HL-60 (cell line): Measurements from ENCODE around the gene SIN3A.

ENCODE experiments used
- CTCF ChIP-seq: IDR thresholded peaks from one replicate; pipeline ENCODE4 v1.5.1; 2011; ENCODE audit warnings: low read length, control low read depth, inconsistent platforms; ENCODE audit not compliant: insufficient read depth
- GABPA ChIP-seq: IDR thresholded peaks from 2 replicates; pipeline ENCODE4 v1.6.1; 2012; ENCODE audit warnings: low read depth
- POLR2AphosphoS5 ChIP-seq: IDR thresholded peaks from 2 replicates; pipeline ENCODE4 v1.6.1; 2012; ENCODE audit warnings: low read depth
- SPI1 ChIP-seq: IDR thresholded peaks from 2 replicates; pipeline ENCODE4 v1.6.1; 2012; ENCODE audit warnings: low read depth, mild to moderate bottlenecking, borderline replicate concordance
- TF ChIP-seq, protein P1 (sequence below): IDR thresholded peaks from 2 replicates; pipeline ENCODE4 v1.6.1; 2012; ENCODE audit warnings: low read depth; ENCODE audit not compliant: insufficient replicate concordance

GRCh38 chr15:75329571-75329970 is 121.9 kb downstream of the SIN3A start:
- TF ChIP-seq CTCF (no peak), GABPA (no peak), POLR2AphosphoS5 (no peak), SPI1 (no peak)
- TF ChIP-seq, protein P1, sequence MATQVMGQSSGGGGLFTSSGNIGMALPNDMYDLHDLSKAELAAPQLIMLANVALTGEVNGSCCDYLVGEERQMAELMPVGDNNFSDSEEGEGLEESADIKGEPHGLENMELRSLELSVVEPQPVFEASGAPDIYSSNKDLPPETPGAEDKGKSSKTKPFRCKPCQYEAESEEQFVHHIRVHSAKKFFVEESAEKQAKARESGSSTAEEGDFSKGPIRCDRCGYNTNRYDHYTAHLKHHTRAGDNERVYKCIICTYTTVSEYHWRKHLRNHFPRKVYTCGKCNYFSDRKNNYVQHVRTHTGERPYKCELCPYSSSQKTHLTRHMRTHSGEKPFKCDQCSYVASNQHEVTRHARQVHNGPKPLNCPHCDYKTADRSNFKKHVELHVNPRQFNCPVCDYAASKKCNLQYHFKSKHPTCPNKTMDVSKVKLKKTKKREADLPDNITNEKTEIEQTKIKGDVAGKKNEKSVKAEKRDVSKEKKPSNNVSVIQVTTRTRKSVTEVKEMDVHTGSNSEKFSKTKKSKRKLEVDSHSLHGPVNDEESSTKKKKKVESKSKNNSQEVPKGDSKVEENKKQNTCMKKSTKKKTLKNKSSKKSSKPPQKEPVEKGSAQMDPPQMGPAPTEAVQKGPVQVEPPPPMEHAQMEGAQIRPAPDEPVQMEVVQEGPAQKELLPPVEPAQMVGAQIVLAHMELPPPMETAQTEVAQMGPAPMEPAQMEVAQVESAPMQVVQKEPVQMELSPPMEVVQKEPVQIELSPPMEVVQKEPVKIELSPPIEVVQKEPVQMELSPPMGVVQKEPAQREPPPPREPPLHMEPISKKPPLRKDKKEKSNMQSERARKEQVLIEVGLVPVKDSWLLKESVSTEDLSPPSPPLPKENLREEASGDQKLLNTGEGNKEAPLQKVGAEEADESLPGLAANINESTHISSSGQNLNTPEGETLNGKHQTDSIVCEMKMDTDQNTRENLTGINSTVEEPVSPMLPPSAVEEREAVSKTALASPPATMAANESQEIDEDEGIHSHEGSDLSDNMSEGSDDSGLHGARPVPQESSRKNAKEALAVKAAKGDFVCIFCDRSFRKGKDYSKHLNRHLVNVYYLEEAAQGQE = no peak
